ENCODE results near the gene LRPAP1.

Gene LRPAP1

DNA sequence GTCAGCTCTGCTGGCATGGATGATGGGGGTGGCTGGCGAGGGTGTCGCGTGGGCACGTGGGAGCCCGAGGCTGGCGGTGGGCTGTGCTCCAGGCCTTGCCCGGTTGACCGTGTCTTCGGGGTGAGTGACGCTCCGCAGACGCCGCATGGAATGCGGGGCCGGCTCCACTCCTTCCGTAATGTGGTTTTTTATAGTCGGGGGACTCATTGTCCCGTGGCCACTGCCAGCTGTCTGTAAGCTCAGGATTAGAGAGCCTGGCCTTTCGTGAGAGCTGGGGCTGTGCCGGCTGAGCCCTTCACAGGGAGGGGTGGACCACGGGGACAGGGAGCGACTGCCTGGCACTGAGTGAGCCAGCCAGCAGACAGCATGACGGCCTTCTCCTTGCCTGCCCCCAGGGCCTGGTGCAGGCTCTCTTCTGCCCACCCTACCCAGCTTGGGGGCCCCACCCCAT, 48.7 kb downstream of the LRPAP1 start:
- DNase-seq: no peak

DNA sequence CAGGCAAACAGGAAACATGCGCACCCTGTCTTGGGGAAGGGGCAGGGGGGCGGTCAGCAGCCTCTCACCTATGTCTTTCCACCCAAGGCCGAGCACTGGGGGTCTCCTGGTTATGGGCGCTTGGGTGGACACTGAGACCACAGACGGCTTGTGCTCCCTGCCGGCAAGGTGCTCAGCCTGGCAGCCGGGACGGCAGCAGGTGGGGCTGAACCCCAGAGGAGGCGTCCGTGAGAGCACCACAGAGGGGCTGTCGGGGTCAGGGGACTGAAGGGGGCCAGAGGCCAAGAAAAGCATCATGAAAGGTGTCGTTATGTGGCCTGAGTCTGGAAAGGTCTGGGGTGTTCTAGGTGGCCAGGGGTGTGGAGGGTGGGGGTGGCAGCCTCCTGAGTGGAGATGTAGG, 49.5 kb downstream of the LRPAP1 start:
- DNase-seq: no peak

DNA sequence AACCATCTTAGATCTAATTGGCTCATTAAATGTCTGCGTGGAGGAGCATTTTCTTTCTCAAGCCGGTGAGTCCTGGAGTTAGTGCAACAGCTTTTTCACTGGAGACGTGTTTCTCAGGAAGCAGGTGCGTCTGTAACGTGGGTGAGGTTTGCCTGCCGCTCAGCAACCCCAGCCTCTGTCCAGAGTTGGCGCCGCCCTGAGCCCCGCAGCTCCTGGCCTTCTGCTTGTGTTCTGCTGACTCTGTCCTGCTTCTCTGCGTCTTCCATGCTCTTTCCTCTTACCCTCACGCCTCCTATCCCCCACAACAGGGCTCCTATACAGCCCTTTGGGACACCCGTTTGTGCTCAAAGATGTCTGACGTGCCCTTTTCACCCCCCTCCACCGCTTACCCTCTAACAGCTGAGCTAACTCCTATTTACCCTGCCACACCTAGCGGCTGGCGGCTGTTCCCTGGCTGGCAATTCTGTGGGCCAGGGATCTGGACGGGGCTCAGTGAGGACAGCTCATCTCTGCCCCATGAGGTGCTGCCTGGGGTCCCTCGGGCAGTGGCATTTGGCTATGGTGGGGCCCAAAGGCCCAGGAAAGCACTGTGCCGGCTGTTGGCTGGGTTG, 50.3 kb downstream of the LRPAP1 start:
- DNase-seq: no peak

DNA sequence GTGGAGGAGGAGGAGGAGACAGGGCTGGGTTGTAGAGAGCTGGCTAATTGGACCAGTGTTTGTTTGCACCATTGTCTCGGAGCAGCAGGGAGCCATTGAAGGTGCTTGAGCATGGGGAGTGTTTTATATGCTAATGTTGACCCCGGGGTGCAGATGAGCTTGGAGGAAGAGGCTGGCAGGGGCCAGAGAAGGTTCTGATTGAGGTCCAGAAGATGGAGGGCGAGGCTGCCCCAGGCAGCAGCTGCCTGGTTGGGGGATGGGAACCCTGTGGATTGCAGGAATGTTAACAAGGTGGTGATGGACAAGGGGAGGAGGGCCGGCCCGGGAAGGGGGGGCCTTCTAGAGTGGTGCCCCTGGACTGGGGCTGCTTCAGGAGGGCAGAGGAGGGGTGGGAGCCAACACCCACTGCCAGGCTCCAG, 51.1 kb downstream of the LRPAP1 start:
- DNase-seq: no peak

DNA sequence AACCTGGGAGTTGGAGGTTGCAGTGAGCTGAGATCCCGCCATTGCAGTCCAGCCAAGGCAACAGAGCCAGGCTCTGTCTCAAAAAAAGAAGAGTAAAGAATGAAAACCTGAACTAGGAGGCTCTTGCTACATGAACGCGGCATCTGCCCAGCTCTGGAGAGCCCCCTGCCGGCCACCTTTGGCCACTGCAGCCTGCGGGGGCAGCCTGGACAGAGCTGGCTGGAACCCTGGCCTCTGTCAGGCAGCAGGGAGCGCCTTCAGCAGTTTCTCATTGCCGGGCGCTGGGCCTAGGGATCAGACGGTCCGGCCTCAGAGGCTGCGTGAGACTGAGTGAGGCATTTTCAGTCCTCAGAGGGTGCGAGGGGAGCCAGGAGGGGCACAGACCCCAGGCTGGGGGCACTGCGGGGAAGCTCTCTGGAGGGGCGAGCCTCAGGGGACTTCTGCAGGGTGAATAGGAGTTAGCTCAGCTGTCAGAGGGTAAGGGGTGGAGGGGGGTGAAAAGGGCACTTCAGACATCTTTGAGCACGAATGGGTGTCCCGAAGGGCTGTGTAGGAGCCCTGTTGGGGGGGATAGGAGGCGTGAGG, 51.6 kb downstream of the LRPAP1 start:
- peak; percentile 48 for DNase-seq

DNA sequence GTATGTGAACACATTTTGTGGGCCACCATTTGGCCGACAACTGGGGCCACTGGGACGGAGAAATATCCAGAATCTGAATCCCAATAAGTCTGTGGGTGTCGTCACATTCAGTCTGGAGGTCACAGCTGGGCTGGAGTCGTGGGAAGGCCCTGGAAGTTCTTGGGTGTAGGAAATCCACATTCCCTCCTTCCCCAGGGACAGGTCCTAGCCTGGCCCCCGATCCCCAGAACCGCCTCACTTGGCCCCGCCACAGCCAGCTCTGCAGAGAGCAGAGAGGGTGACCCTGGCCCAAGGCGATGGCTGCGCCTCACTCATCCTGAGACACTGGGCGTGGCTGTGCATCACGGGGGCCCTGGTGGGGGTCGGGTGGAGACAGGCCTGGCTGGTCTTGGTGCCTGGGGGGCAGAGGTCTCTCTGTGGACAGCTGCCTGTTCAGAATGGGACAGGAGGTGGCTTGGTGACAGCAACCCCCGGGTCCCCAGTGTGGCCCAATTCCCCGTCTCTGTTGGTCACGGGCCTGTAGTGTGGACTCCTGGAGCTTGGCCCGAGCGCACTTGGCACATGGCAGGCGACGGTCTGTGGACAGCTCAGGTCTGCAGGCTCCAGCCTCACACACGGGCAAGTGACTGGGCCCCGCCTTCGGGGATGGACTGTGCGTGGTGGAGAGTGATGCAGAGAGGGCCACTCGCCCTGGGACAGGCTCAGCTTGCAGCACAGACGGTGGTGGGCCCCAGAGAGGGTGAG, 52.7 kb downstream of the LRPAP1 start:
- no peak for DNase-seq

DNA sequence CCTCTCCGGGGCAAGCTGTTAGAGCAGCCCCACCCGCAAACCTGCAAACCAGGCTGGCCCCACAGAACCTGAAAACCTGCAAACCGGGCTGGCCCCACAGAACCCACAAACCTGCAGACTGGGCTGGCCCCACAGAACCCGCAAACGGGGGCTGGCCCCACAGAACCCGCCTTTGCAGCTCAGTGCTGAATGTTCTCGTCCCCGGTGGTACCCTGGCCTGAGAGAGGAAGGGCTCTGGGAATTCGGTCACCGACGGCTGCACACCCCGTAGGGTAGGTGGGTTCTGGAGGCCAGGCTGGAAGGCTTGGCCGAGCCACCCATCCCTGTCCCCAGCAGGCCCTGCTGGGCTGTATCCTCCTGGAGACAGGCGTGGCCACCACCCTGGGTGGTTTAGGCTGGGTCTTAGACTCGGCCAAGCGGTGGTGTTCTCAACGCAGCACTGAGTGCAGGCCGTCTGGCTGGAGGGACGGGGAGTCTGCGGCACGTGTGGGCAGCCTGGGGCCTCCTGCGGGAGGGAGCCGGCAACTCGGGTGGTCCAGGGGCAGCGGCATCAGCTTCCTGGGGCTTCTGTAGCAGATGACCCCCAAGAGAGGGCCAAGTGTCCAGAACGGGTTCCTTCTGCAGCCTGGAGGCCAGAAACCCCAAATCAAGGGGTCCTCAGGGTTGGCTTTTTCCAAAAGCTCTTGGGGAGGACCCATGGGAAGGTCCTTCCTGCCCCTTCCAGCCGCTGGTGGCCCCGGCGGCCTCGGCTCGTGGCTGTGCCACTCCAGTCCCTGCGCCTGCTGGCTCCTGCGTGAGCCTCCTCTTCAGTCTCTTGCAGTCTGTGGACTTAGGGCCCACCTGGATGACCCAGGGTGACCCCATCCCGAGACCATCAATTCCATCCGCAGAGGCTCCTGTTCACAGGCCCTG, 53.5 kb downstream of the LRPAP1 start:
- DNase-seq: no peak

DNA sequence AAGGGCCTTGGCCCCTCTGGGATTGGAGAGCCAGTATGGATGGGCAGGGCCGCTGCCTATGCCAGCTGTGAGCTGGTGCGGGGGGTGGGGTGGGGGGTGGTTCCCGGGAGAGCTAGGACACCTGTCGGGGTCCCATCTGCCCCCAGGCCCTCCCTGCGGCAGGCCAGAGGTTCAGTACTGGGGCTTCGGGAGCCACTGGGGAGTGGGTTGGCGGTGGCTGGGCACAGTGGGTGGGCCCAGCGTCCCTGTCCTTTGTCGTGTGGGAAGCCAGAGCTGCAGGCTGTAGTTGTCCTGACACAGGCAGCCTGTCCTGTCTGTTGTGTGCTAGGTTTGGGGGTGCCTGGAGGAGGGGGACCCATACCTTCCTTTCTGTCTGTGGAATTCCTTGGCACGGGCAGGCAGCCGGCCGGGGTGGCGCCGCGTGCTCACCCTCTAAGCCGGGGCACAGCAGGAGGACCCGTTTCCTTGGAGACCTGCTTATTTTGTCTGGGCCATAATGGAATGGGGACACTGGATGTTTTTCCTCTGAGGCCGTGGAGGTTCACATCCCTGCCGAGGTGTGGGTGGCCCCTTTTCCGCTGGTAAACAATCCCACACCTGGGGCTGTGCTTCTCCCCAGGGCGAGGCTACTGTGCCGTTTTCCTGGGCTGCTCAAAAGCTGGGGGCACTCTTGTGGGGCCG, 54.3 kb downstream of the LRPAP1 start:
- no peak for DNase-seq

DNA sequence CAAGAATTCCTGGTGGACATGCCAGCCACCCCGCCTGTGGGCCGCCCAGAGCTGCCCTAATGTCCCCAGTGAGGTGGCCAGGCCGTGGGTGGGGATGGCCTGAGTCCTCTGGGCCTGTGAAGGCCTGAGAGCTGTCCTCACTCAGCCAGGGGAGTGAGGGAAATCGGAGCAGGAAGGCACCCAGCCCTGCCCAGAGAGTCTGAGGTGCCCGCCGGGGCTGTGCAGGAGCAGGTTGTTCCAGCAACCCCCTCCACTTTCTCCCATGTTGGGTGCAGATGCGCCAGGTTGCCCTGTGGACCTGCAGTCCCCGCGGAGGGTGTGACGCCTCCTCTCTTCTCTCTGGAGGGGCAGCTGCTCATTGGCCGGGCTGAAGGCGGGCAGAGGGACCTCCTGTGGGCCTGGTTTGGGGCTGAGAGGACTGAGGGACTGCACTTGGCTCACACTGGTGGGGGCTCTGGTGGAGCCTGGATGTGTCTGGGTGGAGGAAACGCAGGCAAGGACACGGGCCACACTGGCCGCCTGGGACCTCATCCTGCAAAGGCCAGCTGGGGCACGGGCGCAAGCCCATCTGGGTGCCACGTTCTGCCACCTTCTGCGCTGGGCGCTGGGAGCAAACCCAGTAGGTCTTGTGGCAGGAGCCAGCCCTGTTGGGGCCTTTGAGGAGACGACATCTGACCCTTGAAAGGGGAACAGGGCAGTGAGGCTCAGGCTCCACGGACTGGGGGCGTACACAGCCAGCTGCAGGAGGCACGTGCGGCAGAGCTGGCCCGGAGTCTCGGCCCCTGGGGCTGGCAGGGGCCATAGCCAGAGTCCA, 55.1 kb downstream of the LRPAP1 start:
- DNase-seq: no peak

DNA sequence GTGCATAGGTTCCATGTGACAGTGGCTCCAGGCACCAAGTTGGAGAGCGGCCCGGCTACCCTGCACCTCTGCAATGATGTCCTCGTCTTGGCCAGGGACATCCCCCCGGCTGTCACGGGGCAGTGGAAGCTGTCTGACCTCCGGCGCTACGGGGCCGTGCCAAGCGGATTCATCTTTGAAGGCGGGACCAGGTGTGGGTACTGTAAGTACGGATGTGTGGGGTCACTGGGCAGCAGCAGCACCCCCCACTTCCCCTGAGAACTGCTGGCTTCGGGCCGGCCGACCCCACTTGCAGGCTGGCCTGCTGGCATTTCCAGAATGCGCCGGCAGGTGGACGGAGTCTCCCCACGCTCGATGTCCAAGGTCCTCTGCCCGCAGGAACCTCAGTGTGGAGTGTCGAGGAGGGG, 55.9 kb downstream of the LRPAP1 start:
- DNase-seq: no peak

DNA sequence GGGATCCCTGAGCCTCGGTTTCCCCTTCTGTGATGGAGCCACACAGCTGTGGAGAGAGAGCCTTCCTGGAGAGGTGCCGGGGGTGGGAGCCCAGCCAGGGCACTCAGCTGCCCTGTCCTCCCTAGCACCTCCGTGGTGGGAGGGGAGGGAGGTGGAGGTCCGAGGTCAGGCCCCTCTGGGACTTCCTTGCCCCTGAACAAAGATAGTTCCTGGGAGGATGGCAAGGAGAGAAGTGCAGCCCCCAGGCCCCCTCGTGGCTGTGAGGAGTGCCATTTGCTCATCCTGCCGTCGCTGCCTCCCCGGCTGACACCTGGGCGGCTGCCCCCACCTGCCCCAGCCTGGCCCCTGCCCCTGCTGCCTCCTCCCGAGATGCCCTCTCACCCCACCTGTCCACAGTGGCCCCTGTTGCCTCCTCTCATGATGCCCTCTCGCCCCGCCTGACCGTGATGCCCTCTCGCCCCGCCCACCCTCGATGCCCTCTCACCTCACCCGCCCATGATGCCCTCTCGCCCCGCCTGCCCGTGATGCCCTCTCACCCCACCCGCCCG, 56.4 kb downstream of the LRPAP1 start:
- DNase-seq: no peak

DNA sequence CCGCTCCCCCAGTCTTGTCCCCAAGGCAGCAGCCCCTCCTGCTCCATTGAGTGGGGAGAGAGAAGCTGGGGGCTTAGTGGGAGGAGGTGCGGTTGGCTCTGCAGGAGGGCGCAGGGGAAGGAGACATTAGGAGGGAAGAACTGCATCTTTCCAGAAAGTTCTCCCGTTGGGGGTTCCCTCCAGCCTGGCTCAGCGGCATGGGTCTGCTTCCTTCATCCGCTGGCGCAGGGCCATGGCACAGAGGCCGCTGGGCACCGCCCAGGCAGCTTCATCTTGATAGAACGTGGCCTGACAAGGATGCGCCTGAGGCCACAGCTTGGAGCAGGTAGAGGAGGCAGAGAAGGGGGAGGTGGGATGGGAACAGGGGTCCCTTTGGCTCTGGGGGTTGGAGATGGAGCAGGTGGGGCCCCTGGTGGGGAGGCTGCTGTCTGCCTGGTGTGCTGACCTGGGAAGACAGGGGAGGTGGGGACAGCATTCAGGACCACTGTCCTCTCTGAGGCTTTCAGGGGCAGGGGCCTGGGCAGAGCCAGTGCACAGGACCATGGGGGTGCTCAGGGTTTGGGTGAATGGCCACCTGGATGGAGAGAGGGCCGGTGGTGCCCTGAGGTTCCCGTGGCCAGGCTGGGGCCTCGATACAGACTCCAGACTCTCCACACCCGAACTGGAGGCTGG, 57.0 kb downstream of the LRPAP1 start:
- no peak for DNase-seq

DNA sequence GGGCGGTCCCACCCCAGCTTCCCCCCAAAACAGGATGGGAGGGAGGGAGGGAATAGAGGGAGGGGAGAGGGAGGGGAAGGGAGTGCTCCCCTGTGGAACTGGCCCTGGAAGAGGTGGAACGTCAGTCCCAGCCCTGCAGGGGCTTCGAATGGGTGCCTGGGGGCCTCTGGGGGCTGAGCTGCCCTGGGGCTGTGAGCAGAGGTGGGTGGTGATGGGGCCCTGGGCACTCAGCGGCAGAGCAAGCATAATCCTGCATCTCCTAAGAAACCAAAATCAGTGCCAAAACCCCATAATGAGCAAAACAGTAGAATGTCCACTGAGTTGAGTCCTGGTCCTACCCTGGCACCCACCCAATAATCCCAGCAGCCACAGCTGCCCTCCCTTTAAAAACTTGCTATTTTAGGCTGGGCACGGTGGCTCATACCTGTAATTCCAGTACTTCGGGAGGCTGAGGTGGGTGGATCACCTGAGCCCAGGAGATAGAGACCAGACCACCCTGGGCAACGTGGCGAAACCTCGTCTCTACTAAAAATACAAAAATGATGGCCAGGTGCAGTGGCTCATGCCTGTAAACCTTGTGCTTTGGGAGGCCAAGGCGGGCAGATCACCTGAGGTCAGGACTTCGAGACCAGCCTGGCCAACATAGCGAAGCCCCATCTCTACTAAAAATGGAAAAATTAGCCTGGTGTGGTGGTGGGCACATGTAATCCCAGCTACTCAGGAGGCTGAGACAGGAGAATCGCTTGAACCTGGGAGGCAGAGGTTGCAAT, 58.0 kb downstream of the LRPAP1 start:
- DNase-seq: no peak

DNA sequence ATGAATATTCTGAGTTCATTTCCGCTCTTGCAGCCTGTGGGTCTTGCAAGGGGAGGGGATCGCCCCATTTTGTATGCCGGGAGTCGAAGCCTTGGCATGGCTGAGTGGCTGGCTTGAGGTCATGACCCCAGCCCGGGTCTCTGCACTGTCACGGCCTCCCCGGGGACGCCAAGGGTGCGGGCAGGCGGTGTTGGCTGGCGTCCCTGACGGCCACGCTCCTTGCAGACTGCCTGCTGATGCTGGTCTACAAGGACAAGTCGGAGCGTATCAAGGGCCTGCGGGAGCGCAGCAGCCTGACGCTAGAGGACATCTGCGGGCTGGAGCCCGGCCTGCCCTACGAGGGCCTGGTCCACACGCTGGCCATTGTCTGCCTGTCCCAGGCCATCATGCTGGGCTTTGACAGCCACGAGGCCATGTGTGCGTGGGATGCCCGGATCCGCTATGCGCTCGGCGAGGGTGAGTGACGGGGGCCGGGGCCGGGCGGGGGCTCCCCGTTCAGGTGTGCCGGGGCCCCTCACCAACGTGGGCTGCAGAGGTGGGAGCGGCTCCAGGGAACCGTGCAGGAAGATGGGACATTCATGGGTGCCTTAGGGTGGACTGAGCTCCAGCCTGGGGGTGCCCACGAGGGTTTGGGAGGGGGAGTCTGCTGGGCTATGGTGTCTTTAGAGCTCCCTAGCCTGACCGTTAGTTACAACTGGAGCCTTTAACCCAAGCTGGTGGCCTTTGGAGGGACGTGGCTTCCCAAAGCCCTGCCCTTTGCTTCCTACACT, 58.9 kb downstream of the LRPAP1 start:
- no peak for DNase-seq

DNA sequence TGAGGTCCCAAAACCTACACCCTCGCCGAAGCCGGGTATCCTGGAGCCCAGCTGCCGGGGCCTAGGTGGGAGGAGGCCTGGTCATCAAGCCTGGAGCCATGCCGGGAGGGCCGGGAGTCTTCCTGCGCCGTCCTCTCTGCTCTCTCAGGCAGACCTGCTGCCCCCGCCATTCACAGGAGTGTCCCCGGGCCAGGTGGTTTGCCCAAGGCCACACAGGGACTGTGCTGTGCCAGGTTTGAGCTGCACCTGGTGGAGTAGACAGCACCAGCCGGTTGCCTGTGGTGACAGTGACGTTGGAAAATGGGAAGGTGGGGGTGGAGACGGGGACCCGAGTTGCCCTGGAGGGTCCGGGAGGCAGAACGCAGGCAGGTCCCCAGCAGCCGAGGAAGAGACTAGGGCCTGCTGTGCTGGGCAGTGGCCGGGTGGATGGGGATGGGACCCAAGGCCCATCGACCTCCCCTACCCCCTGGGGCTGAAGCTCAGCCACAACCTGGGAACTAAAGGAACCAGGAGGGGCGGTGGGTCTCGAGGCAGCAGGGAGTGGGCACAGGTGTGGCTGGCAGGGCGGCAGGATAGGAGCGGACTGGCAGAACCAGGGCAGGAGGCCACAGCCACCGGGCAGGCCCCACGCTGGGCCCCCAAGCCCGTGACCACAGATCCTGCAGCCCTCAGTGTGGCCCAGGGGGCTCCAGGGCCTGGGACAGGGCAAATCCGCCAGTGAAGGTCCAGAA, 59.6 kb downstream of the LRPAP1 start:
- DNase-seq: no peak

DNA sequence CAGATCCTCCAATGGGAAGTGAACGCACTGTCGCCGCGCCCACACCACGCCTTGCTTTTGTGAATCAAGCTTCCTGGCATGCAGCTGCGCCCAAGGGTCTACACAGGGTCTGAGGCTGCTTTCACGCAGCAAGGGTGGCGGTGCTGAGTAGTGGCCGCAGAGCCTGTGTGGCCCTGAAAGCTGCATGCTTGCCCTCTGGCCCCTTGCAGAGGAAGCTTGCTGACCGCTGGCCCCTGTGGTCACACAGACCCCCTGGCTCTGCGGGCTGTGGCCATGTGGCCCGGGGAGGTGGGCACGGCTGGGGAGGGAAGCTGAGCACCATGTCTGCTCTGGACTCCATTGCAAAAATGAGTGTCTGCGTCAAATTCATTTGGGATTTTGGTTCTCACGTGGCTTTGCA, 60.3 kb downstream of the LRPAP1 start:
- no peak for DNase-seq

DNA sequence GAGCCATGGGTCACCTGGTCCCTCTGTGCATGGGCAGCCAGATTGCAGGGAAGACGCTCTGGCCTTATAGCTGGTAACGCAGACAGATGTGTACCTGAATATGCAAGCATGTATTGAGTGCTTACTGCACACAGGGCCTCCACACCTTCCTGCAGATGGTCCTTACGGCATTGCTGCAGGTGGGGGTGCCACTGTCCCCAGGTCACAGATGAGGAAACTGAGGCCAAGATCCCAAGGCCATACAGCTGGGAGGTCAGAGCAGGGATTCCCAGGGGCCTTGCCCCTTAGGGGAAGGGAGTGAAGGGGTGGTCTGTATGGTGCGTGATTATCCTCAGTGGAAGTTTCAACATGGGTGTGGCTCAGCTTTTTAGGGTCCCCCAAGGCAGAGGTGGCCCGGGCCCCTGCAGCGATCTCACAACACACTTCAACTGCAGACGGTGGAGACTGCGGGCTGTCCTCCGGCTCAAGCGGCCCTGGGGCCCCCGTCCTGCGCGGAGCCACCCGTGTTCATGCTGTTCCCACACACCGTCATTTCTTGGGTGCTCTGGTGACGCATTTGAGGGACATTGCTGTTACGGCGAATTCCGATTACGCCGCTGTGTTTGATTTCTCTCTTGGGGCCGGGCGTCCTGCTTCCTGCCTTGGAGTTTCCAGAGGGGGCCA, 61.0 kb downstream of the LRPAP1 start:
- DNase-seq: no peak

All from activated effector memory CD4-positive, alpha-beta T cell treated with Interleukin-2 at 50 U/mL for 16 hours (primary cell).